ENCODE data around the gene ADH4. TPM values are rescaled to one million over a fixed set of nuclear protein-coding genes. Genes with fewer than 3 reads are reported as not detected.
A peak's percentile ranks its signal among the peaks of the same experiment; 100 is the strongest.
"Not testable (repeated sequence)": the region's sequence is repeated elsewhere in the genome, so short reads cannot be mapped to it uniquely, and the experiment has no call there.

Gene ADH4
- total and polyA plus RNA-seq, 2 of the 4 experiments (the other 2 are of a cell fraction): not detected

DNA sequence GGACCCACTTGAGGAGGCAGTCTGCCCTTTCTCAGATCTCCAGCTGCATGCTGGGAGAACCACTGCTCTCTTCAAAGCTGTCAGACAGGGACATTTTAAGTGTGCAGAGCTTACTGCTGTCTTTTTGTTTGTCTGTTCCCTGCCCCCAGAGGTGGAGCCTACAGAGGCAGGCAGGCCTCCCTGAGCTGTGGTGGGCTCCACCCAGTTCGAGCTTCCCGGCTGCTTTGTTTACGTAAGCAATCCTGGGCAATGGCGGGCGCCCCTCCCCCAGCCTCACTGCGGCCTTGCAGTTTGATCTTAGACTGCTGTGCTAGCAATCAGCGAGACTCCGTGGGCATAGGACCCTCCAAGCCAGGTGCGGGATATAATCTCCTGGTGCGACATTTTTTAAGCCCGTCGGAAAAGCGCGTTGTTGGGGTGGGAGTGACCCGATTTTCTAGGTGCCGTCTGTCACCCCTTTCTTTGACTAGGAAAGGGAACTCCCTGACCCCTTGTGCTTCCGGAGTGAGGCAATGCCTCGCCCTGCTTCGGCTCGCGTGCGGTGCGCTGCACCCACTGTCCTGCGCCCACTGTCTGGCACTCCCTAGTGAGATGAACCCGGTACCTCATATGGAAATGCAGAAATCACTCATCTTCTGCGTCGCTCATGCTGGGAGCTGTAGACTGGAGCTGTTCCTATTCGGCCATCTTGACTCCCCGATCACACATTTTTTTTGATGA, 26.8 kb downstream of the ADH4 start:
- CTCF ChIA-PET: interaction anchor here (0.5 to 1.0 kb wide), 3 partner anchors 157 to 757 kb away, joined by 3 to 4 read pairs (median 4); no protein-coding TSS in a partner anchor

DNA sequence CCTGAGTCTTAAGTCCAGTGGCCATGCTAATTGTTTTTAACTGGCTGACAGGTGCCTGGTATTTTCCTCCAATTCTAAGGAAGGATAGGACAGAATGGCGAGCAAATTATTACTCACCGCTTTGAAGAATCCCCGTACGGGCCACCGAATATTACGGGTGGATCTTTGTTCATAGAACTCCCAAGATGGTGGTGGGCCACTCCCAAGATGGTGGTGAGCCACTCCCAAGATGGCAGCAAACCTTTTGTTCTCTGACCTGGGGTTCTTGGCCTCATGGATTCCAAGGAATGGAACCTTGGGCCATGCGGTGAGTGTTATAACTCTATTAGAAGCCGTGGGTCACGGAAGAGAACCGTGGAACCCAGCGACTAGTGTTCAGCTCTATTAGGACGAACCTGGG, 34.8 kb downstream of the ADH4 start:
- H2AK9ac ChIP-seq (replicated peaks; ENCODE audit: low read depth, low read length, poor library complexity); H3K4me3 ChIP-seq (ENCODE audit: insufficient read depth, low read depth, low read length); H3K14ac ChIP-seq (replicated peaks; ENCODE audit: low read depth, low read length); DNase-seq; H3K4me1 ChIP-seq (ENCODE audit: control insufficient read depth, insufficient read depth, low read length); H2AK5ac ChIP-seq (ENCODE audit: low read depth, low read length); CTCF ChIA-PET; H2BK20ac ChIP-seq (ENCODE audit: low read depth, low read length); H3K4me2 ChIP-seq (ENCODE audit: low read depth, low read length); H3K27me3 ChIP-seq (ENCODE audit: control insufficient read depth, insufficient read depth, low read length); POLR2A ChIA-PET (ENCODE audit: unreplicated experiment); H3K9me3 ChIP-seq (ENCODE audit: control insufficient read depth, insufficient read depth, low read length); ATAC-seq (ENCODE audit: low read depth); in situ Hi-C loops (cut with MboI; ENCODE audit: low sequenced_read_pairs); dilution Hi-C loops (cut with HindIII; ENCODE audit: low sequenced_read_pairs, unreplicated experiment); intact Hi-C loops (cut with micrococcal nuclease); H3K4ac ChIP-seq (ENCODE audit: low read depth, low read length); H3K9me1 ChIP-seq (ENCODE audit: insufficient read depth, low read length); H4K20me1 ChIP-seq (ENCODE audit: insufficient read depth, low read length); H4K5ac ChIP-seq (ENCODE audit: low read depth, low read length); H2BK15ac ChIP-seq (ENCODE audit: low read depth, low read length); H3K56ac ChIP-seq (ENCODE audit: extremely low read depth, insufficient read depth, low read length); H3K36me3 ChIP-seq (ENCODE audit: control insufficient read depth, insufficient read depth, low read length); H2BK120ac ChIP-seq (ENCODE audit: low read depth, low read length); H4K91ac ChIP-seq (ENCODE audit: insufficient read depth, low read depth, low read length); H3K27ac ChIP-seq (ENCODE audit: insufficient read depth, low read length); H2AFZ ChIP-seq (replicated peaks; ENCODE audit: low read length, poor library complexity); H4K8ac ChIP-seq (ENCODE audit: low read depth in 2 of 2, low read length in 2 of 2); BruUV-seq (replicated peaks); H3K18ac ChIP-seq (ENCODE audit: low read depth, low read length); H3K23ac ChIP-seq (ENCODE audit: low read depth, low read length); H3K9ac ChIP-seq (ENCODE audit: low read depth, low read length); H3K79me1 ChIP-seq (ENCODE audit: low read depth in 1 of 2, low read length in 2 of 2); H2BK5ac ChIP-seq (ENCODE audit: low read depth, low read length, poor library complexity, severe bottlenecking): not testable (repeated sequence)
- 83% methylated on average over 7 of the region's 12 CpGs; no CpG with 5 or more reads in 1 of the 2 experiments for WGBS, 2 experiments (ENCODE audit: extremely low coverage in 2 of 2, insufficient read length in 1 of 2)

More for the DNA sequence above, 26.8 kb downstream of the ADH4 start:
- H3K4me3 ChIP-seq (ENCODE audit: insufficient read depth, low read depth, low read length); H4K91ac ChIP-seq (ENCODE audit: insufficient read depth, low read depth, low read length); H3K23ac ChIP-seq (ENCODE audit: low read depth, low read length); H2BK20ac ChIP-seq (ENCODE audit: low read depth, low read length); H2BK15ac ChIP-seq (ENCODE audit: low read depth, low read length); POLR2A ChIA-PET (ENCODE audit: unreplicated experiment); H3K9ac ChIP-seq (ENCODE audit: low read depth, low read length); H3K4me2 ChIP-seq (ENCODE audit: low read depth, low read length); H2AFZ ChIP-seq (replicated peaks; ENCODE audit: low read length, poor library complexity); H3K4ac ChIP-seq (ENCODE audit: low read depth, low read length); H3K9me3 ChIP-seq (ENCODE audit: control insufficient read depth, insufficient read depth, low read length); H3K18ac ChIP-seq (ENCODE audit: low read depth, low read length); H3K9me1 ChIP-seq (ENCODE audit: insufficient read depth, low read length); BruUV-seq (replicated peaks); dilution Hi-C loops (cut with HindIII; ENCODE audit: low sequenced_read_pairs, unreplicated experiment); DNase-seq; H3K27ac ChIP-seq (ENCODE audit: insufficient read depth, low read length); H4K5ac ChIP-seq (ENCODE audit: low read depth, low read length); H3K4me1 ChIP-seq (ENCODE audit: control insufficient read depth, insufficient read depth, low read length); ATAC-seq (ENCODE audit: low read depth); H4K20me1 ChIP-seq (ENCODE audit: insufficient read depth, low read length); H2AK5ac ChIP-seq (ENCODE audit: low read depth, low read length); H2BK5ac ChIP-seq (ENCODE audit: low read depth, low read length, poor library complexity, severe bottlenecking); H2AK9ac ChIP-seq (replicated peaks; ENCODE audit: low read depth, low read length, poor library complexity); in situ Hi-C loops (cut with MboI; ENCODE audit: low sequenced_read_pairs); H4K8ac ChIP-seq (ENCODE audit: low read depth in 2 of 2, low read length in 2 of 2); H3K56ac ChIP-seq (ENCODE audit: extremely low read depth, insufficient read depth, low read length); H3K27me3 ChIP-seq (ENCODE audit: control insufficient read depth, insufficient read depth, low read length); H3K14ac ChIP-seq (replicated peaks; ENCODE audit: low read depth, low read length); H3K36me3 ChIP-seq (ENCODE audit: control insufficient read depth, insufficient read depth, low read length); H3K79me1 ChIP-seq (ENCODE audit: low read depth in 1 of 2, low read length in 2 of 2): not testable (repeated sequence)
- intact Hi-C loops (cut with micrococcal nuclease): loop anchor here (5.0 kb wide), 1 partner anchor 85 kb away; no protein-coding TSS in a partner anchor
- WGBS, 2 experiments (ENCODE audit: extremely low coverage in 2 of 2, insufficient read length in 1 of 2): 100% methylated on average over 1 of the region's 29 CpGs; no CpG with 5 or more reads in 1 of the 2 experiments
- H2BK120ac ChIP-seq (ENCODE audit: low read depth, low read length): peak overlapping the region; percentile 8; the same call in 1 of the 2 replicates

Measured in IMR-90 (cell line).